NT2/D1 (cell line): Measurements from ENCODE around the gene STIM2.

Experiments used
- DNase-seq: peaks from one replicate; pipeline ENCODE4 v3.0.0-alpha.2; 2011; ENCODE audit warnings: low read depth, low spot score
- H3K27me3 ChIP-seq: 2 replicates; pipeline ENCODE4 v1.6.0; 2011; ENCODE audit warnings: mild to moderate bottlenecking; ENCODE audit not compliant: insufficient read length, insufficient read depth
- H3K36me3 ChIP-seq: 2 replicates; pipeline ENCODE4 v1.6.1; 2011; ENCODE audit warnings: mild to moderate bottlenecking, low read length, mixed read lengths; ENCODE audit not compliant: insufficient read depth, insufficient read length
- H3K4me1 ChIP-seq: 2 replicates; pipeline ENCODE4 v1.5.1; 2011; ENCODE audit not compliant: insufficient read depth, insufficient read length
- H3K4me3 ChIP-seq: 2 replicates; pipeline ENCODE4 v1.5.1; 2011; ENCODE audit warnings: low read depth; ENCODE audit not compliant: insufficient read length
- H3K9ac ChIP-seq: 2 replicates; pipeline ENCODE4 v1.6.0; 2011; ENCODE audit warnings: low read depth; ENCODE audit not compliant: insufficient read length
- H3K9me3 ChIP-seq: 2 replicates; pipeline ENCODE4 v1.5.1; 2011; ENCODE audit warnings: mild to moderate bottlenecking, low read length; ENCODE audit not compliant: insufficient read depth
- SUZ12 ChIP-seq: IDR thresholded peaks from 2 replicates; pipeline ENCODE4 v1.6.1; 2011; ENCODE audit not compliant: insufficient read length, insufficient read depth; ENCODE audit errors: extremely low read depth
- YY1 ChIP-seq: IDR thresholded peaks from 2 replicates; pipeline ENCODE4 v1.6.1; 2011; ENCODE audit not compliant: insufficient read length, insufficient read depth
- ZNF274 ChIP-seq: IDR thresholded peaks from 2 replicates; pipeline ENCODE4 v1.6.1; 2011; ENCODE audit warnings: mild to moderate bottlenecking, low read depth, low read length

Gene STIM2

DNA sequence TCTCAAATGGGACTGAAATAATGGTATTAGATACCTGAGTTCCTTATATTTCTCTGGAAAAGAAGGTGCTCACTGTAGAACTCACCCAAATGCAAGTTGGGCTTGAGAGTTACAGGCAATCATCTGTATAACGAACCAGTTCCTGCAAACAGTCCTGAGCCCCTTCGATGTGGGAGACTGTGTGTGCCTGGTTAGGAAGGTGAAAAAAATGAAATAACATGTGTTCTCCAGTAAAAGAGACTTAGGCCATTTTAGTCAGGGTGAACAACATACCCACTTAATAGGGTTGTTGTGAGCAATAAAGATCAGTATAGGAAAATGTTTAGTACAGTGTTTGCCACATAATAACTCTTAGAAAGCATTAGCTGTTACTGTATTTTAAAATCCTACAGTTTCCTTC is 23.4 kb downstream of the STIM2 start:
- TF ChIP-seq ZNF274 (no peak), YY1 (no peak), SUZ12 (no peak)
- Histone ChIP-seq H3K27me3 (no peaks in the 10 kb centered on the region), H3K36me3 (no peaks in the 10 kb centered on the region), H3K4me3 (no peak overlapping the region), H3K4me1 (no peaks in the 10 kb centered on the region), H3K9ac (no peak overlapping the region), H3K9me3 (no peaks in the 10 kb centered on the region)
- no peak for DNase-seq

DNA sequence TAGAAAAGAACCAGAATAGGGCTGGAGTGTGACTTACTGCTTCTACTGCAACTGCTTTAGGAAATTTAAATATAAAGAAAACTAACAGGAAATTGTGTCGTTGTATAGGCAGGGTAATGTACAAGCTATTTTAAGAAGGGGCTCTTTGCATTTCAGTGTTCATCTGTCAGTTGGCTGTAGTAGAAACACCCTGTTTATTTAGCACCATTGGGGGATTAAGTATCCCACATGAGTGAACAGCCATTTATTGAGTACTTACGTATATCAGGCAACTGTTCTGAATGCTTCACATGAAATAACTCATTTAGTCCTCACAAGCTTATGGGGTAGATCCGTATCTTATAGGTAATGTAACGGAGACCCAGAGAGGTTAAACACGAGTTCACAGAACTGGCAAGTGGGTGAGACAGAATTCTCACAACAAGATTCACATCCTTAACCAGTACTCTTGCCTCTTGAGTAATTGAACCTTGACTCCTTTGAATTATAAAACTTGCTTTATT is 23.9 kb downstream of the STIM2 start:
- DNase-seq, result no peak
- Histone ChIP-seq H3K36me3 (no peaks in the 10 kb centered on the region), H3K27me3 (no peaks in the 10 kb centered on the region), H3K4me1 (no peaks in the 10 kb centered on the region), H3K9ac (no peak overlapping the region), H3K9me3 (no peaks in the 10 kb centered on the region), H3K4me3 (no peak overlapping the region)
- TF ChIP-seq SUZ12 (no peak), ZNF274 (no peak), YY1 (no peak)

DNA sequence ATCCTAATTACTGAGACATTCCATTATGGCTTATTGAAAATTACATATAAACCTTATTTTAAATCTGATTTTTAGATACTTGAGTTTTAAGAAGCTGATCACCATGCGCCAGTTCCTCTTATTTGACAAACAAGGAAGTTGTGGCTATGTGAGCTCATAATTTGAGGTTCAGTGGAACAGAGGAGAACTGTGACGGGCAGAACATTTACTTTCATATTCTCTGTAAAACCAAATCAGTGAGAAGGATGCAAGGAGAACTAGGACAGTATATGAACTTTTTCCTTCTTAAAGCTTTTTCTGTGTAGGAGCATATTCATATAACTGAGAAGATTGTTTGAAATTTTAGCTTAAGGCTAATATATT is 25.3 kb downstream of the STIM2 start:
- H3K36me3 ChIP-seq, result no peaks in the 10 kb centered on the region
- no peak for DNase-seq
- H3K4me1 ChIP-seq, result no peaks in the 10 kb centered on the region
- no peak for TF ChIP-seq YY1
- H3K9me3 ChIP-seq, result no peaks in the 10 kb centered on the region
- no peak overlapping the region for H3K9ac ChIP-seq
- no peaks in the 10 kb centered on the region for H3K27me3 ChIP-seq
- no peak overlapping the region for H3K4me3 ChIP-seq

DNA sequence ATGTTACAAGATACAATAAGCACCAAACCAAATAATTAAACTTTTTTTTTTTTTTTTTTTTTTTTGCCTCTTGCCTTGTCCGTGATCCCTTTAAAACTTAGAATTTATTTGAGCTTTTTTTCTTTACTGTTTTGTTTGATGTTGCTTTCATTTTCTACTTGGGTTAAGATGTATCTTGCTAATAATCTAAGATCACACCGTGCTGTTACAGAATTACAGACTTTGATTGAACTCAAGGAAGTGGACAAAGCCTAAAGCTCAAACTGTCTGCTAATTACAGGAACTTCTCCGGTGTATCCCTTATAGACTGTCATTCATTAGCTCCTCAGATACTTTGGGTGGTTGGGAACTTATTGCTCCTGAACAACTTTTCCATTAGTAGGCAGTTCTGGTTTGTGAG is 26.5 kb downstream of the STIM2 start:
- no peaks in the 10 kb centered on the region for H3K4me1 ChIP-seq
- TF ChIP-seq ZNF274 (no peak), YY1 (no peak), SUZ12 (no peak)
- H3K9me3 ChIP-seq, result no peaks in the 10 kb centered on the region
- no peak for DNase-seq
- H3K36me3 ChIP-seq, result no peaks in the 10 kb centered on the region
- no peak overlapping the region for H3K4me3 ChIP-seq
- H3K9ac ChIP-seq, result no peak overlapping the region
- no peaks in the 10 kb centered on the region for H3K27me3 ChIP-seq

DNA sequence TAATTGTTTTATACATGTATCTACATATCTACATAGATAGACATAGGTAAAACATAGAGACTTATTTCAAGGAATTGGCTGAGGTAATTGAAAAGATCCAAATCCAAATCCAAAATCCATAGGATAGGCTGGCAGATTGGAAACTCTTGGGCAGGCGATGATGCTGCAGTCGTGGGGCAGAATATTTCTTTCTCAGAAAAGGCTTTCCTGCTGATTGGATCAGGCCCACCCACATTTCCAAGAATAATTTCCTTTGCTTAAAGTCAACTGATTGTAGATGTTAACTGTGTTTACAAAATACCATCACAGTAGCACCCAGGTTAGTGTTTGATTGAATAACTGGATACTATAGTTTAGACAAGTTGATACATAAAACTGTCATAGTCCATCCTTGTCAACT is 27.2 kb downstream of the STIM2 start:
- DNase-seq, result no peak
- Histone ChIP-seq H3K36me3 (no peaks in the 10 kb centered on the region), H3K4me1 (no peaks in the 10 kb centered on the region), H3K9ac (no peak overlapping the region), H3K27me3 (no peaks in the 10 kb centered on the region), H3K4me3 (no peak overlapping the region), H3K9me3 (no peaks in the 10 kb centered on the region)
- TF ChIP-seq ZNF274 (no peak), YY1 (no peak), SUZ12 (no peak)

DNA sequence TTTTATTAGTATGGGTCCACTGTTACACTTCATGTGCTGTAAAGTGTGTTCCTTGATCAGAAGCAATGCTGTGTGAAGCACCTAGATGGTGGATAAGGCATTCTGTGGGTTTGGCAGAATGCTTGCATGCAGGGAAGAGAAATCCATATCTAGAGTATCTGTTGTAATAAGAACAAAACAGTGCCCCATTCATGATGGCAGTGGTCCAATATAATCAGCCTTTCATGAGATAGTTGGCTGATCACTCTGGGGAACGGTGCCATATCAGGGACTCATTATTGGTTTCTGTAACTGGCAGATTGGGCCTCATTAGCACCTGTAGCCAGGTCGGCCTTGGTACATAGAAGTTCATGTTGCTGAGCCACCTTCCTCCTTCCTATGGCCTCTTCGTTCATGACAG is 28.7 kb downstream of the STIM2 start:
- Histone ChIP-seq H3K4me1 (no peaks in the 10 kb centered on the region), H3K9me3 (no peaks in the 10 kb centered on the region), H3K36me3 (no peaks in the 10 kb centered on the region), H3K27me3 (no peaks in the 10 kb centered on the region), H3K9ac (no peak overlapping the region), H3K4me3 (no peak overlapping the region)
- TF ChIP-seq YY1 (no peak), SUZ12 (no peak), ZNF274 (no peak)
- DNase-seq, result no peak

DNA sequence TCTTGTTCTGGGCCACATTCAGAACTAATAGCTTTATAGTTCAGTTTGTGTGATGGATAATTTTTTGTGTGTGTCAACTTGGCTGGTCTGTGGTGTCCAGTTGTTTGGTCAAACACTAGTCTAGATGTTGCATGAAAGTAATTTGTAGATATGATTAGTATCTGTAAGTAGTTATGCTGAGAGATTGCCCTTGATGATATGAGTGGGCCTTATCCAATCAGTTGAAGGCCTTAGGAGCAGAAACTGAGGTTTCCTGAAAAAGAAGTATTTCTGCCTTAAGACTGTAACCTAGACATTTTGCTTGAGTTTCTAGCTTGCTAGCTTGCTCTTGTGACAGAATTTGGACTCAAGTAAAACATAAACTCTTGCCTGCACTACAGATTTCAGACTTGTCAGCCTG is 30.4 kb downstream of the STIM2 start:
- TF ChIP-seq SUZ12, result no peak
- TF ChIP-seq YY1, result no peak
- no peak for TF ChIP-seq ZNF274
- no peaks in the 10 kb centered on the region for H3K36me3 ChIP-seq

DNA sequence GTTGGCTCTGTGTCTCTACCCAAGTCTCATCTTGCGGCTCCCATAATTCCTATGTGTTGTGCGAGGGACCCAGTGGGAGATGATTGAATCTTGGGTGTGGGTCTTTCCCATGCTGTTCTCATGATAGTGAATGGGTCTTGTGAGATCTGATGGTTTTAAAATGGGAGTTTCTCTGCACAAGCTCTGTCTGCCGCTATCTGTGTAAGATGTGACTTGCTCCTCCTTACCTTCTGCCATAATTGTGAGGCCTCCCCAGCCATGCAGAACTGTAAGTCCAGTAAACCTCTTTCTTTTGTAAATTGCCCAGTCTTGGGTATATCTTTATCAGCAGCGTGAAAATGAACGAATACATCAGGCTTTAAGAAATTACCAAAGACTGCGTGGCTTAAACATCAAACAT is 31.2 kb downstream of the STIM2 start:
- DNase-seq, result no peak
- Histone ChIP-seq H3K27me3 (no peaks in the 10 kb centered on the region), H3K36me3 (no peaks in the 10 kb centered on the region), H3K4me1 (no peaks in the 10 kb centered on the region), H3K9me3 (no peaks in the 10 kb centered on the region), H3K9ac (no peak overlapping the region), H3K4me3 (no peak overlapping the region)
- TF ChIP-seq YY1, result no peak
- TF ChIP-seq SUZ12, result no peak
- TF ChIP-seq ZNF274, result no peak

More for the DNA sequence above, 30.4 kb downstream of the STIM2 start:
- DNase-seq, result no peak
- H3K9ac ChIP-seq, result no peak overlapping the region
- no peaks in the 10 kb centered on the region for H3K27me3 ChIP-seq
- no peaks in the 10 kb centered on the region for H3K4me1 ChIP-seq
- no peak overlapping the region for H3K4me3 ChIP-seq
- H3K9me3 ChIP-seq, result no peaks in the 10 kb centered on the region
